Coronary artery (tissue), 2 donors: Measurements from ENCODE around the gene FBXO8.

Source experiments
- DNase-seq: peaks from one replicate; pipeline ENCODE4 v3.0.0-alpha.2; 2017; ENCODE audit warnings: low spot score
- H3K27ac ChIP-seq, 2 donors: fragments of 200-600 bp; sonication (generic); one replicate each; pipeline ENCODE4 v1.5.1; 2016 to 2019
- H3K4me3 ChIP-seq: fragments of 200-600 bp; sonication (generic); 2 replicates; pipeline ENCODE4 v1.5.1; 2016; ENCODE audit warnings: mild to moderate bottlenecking, moderate library complexity
- CTCF ChIP-seq: fragments of 200-600 bp; sonication (generic); IDR thresholded peaks from one replicate; pipeline ENCODE4 v1.5.1; 2019; ENCODE audit warnings: antibody characterized with exemption

Gene FBXO8

GRCh38 chr4:174189392-174190015 lies 94.0 kb downstream of the FBXO8 start:
- Histone ChIP-seq H3K4me3 (no peak overlapping the region), H3K27ac (no peak overlapping the region)
- no peak for DNase-seq
- TF ChIP-seq CTCF, result no peak
